BLaER1 (cell line): ENCODE data around the gene ZNF267.
"Not testable (repeated sequence)": the region's sequence is repeated elsewhere in the genome, so short reads cannot be mapped to it uniquely, and the experiment has no call there.

Experiments used
- H3K27ac ChIP-seq: shearing (Covaris generic); formaldehyde crosslinking; 2 replicates; pipeline ENCODE4 v1.8.1; 2022
- H3K27me3 ChIP-seq: shearing (Covaris generic); formaldehyde crosslinking; 2 replicates; pipeline ENCODE4 v1.8.1; 2022
- H3K36me3 ChIP-seq: shearing (Covaris generic); formaldehyde crosslinking; 2 replicates; pipeline ENCODE4 v1.8.1; 2022
- H3K4me1 ChIP-seq: shearing (Covaris generic); formaldehyde crosslinking; 2 replicates; pipeline ENCODE4 v1.8.1; 2022
- H3K4me2 ChIP-seq: shearing (Covaris generic); formaldehyde crosslinking; 2 replicates; pipeline ENCODE4 v1.8.1; 2022
- H3K4me3 ChIP-seq: shearing (Covaris generic); formaldehyde crosslinking; 2 replicates; pipeline ENCODE4 v1.8.1; 2022
- H3K9ac ChIP-seq: shearing (Covaris generic); formaldehyde crosslinking; 2 replicates; pipeline ENCODE4 v1.8.1; 2022
- H3K9me3 ChIP-seq: shearing (Covaris generic); formaldehyde crosslinking; 2 replicates; pipeline ENCODE4 v1.8.1; 2022
- H4K20me1 ChIP-seq: shearing (Covaris generic); formaldehyde crosslinking; 2 replicates; pipeline ENCODE4 v1.8.1; 2022
- Cebpa-rat ChIP-seq: shearing (Covaris generic); IDR thresholded peaks from 2 replicates; pipeline ENCODE4 v1.8.1; 2022

Gene ZNF267

GRCh38 chr16:31899505-31899904 lies 25.9 kb downstream of the ZNF267 start:
- H3K36me3 ChIP-seq, result peaks cover 73% of the 10 kb centered on the region
- H3K27ac ChIP-seq, result no peak overlapping the region

GRCh38 chr16:31904571-31904970 lies 31.0 kb downstream of the ZNF267 start:
- H3K9me3 ChIP-seq, result peaks cover 91% of the 10 kb centered on the region
- H3K4me2 ChIP-seq, H3K27ac ChIP-seq, H3K27me3 ChIP-seq, H4K20me1 ChIP-seq, H3K9ac ChIP-seq, H3K4me1 ChIP-seq, H3K4me3 ChIP-seq: not testable (repeated sequence)
- peaks cover 65% of the 10 kb centered on the region for H3K36me3 ChIP-seq

More at GRCh38 chr16:31899505-31899904, 25.9 kb downstream of the ZNF267 start:
- H3K27me3 ChIP-seq, result no peaks in the 10 kb centered on the region
- H3K4me1 ChIP-seq, result peaks cover 5% of the 10 kb centered on the region; the same call in 1 of the 2 replicates
- no peak overlapping the region for H3K4me3 ChIP-seq
- no peak for TF ChIP-seq Cebpa-rat
- H4K20me1 ChIP-seq, result no peaks in the 10 kb centered on the region
- H3K9me3 ChIP-seq, result peaks cover 91% of the 10 kb centered on the region
- no peak overlapping the region for H3K4me2 ChIP-seq
- no peak overlapping the region for H3K9ac ChIP-seq

- no peak overlapping the region for H3K9ac ChIP-seq
- no peaks in the 10 kb centered on the region; the same call in 1 of the 2 replicates for H4K20me1 ChIP-seq
- peaks cover 97% of the 10 kb centered on the region for H3K36me3 ChIP-seq
- H3K9me3 ChIP-seq, result peaks cover 99% of the 10 kb centered on the region
- H3K4me1 ChIP-seq, result no peaks in the 10 kb centered on the region
- H3K4me2 ChIP-seq, result no peak overlapping the region
- H3K27me3 ChIP-seq, result no peaks in the 10 kb centered on the region
- no peak for TF ChIP-seq Cebpa-rat
- no peak overlapping the region for H3K27ac ChIP-seq
- peak overlapping the region; percentile 47 for H3K4me3 ChIP-seq
These were observed 40.1 kb downstream of the ZNF267 start for GRCh38 chr16:31913668-31914067.

DNA sequence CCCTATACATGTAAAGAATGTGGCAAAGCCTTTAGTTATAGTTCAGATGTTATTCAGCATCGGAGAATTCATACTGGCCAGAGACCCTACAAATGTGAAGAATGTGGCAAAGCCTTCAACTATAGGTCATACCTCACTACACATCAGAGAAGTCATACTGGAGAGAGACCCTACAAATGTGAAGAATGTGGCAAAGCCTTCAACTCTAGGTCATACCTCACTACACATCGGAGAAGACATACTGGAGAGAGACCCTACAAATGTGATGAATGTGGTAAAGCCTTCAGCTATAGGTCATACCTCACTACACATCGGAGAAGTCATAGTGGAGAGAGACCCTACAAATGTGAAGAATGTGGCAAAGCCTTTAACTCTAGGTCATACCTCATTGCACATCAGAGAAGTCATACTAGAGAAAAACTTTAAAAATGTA lies 42.5 kb downstream of the ZNF267 start:
- Histone ChIP-seq H3K9me3 (peaks cover 100% of the 10 kb centered on the region), H3K27me3 (no peaks in the 10 kb centered on the region), H4K20me1 (no peaks in the 10 kb centered on the region; the same call in 1 of the 2 replicates), H3K4me3 (peak overlapping the region; percentile 47), H3K4me2 (no peak overlapping the region), H3K9ac (no peak overlapping the region), H3K27ac (no peak overlapping the region), H3K4me1 (no peaks in the 10 kb centered on the region), H3K36me3 (peaks cover 98% of the 10 kb centered on the region)
- no peak for TF ChIP-seq Cebpa-rat

DNA sequence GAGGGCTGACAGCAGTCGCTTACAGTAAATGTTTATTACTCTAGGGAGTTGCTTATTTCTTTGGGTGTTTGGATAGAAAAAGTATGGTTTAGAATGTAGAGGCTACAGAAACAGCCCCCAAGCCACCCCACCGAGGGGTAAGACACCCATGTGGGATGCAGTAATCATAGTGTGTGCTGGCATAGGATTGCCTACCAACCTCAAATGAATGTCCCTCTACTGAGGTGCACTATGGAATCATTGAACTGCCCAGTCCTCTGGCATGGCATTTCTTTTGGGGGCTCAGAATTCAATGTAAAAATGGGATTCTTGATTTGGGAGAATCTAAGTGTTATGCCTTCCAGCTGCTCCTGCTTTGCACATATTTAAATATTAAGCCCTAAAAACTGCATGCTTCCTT lies 46.8 kb downstream of the ZNF267 start:
- Histone ChIP-seq H3K4me2 (no peak overlapping the region), H3K27ac (no peak overlapping the region), H3K4me1 (no peaks in the 10 kb centered on the region), H3K9me3 (peaks cover 94% of the 10 kb centered on the region), H3K36me3 (peaks cover 63% of the 10 kb centered on the region), H3K4me3 (no peak overlapping the region), H3K27me3 (no peaks in the 10 kb centered on the region), H3K9ac (no peak overlapping the region), H4K20me1 (no peaks in the 10 kb centered on the region)
- no peak for TF ChIP-seq Cebpa-rat

DNA sequence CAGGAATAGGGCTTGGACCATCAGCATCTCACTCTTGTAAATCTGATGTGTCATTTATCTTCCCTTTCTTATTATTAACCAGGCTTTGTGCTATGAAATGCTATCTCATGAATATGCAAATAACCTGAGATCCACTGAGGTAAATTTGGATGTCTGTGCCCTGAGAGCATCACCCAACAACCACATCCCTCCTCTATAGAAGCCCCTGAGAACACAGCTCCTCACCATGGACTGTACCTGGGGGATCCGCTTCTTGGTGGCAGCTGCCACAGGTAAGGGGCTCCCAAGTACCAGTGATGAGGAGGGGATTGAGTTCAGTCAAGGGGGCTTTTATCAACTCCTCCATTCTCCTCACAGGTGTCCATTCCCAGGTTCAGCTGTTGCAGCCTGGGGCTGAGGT lies 78.2 kb downstream of the ZNF267 start:
- not testable (repeated sequence) for H3K27me3 ChIP-seq, H3K4me3 ChIP-seq, H3K4me1 ChIP-seq, H4K20me1 ChIP-seq, H3K4me2 ChIP-seq, H3K36me3 ChIP-seq, H3K9me3 ChIP-seq, H3K27ac ChIP-seq, H3K9ac ChIP-seq

DNA sequence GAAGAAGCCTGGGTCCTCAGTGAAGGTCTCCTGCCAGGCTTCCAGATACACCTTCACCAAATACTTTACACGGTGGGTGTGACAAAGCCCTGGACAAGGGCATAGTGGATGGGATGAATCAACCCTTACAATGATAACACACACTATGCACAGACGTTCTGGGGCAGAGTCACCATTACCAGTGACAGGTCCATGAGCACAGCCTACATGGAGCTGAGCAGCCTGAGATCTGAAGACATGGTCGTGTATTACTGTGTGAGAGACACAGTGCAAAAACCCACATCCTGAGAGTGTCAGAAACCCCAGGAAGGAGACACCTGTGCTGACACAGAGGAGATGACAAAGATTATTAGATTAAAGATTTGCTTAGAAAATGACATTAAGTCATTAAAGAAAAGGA lies 78.6 kb downstream of the ZNF267 start:
- not testable (repeated sequence) for H3K27me3 ChIP-seq, H3K4me1 ChIP-seq, H3K4me3 ChIP-seq, H4K20me1 ChIP-seq, H3K4me2 ChIP-seq, H3K9me3 ChIP-seq, H3K27ac ChIP-seq, H3K9ac ChIP-seq, H3K36me3 ChIP-seq

- not testable (repeated sequence) for H3K4me2 ChIP-seq, H3K9me3 ChIP-seq, H3K4me3 ChIP-seq, H4K20me1 ChIP-seq, H3K36me3 ChIP-seq, H3K27me3 ChIP-seq, H3K4me1 ChIP-seq, H3K9ac ChIP-seq, H3K27ac ChIP-seq
These were observed 82.6 kb downstream of the ZNF267 start for GRCh38 chr16:31956221-31956620.

DNA sequence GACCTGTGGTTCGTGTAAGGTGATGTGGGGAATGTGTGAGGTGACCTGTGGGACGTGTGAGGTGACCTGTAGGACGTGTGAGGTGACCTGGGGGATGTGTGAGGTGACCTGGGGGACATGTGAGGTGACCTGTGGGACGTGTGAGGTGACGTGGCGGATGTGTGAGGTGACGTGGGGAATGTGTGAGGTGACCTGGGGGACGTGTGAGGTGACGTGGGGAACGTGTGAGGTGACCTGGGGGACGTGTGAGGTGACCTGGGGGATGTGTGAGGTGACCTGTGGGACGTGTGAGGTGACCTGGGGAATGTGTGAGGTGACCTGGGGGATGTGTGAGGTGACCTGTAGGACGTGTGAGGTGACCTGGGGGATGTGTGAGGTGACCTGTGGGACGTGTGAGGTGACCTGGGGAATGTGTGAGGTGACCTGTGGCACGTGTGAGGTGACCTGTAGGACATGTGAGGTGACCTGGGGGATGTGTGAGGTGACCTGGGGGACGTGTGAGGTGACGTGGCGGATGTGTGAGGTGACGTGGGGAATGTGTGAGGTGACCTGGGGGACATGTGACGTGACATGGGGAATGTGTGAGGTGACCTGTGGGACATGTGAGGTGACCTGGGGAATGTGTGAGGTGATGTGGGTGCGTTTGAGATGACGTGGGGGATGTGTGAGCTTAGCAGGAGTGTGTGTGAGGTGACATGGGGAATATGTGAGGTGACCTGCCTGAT lies 86.7 kb downstream of the ZNF267 start:
- not testable (repeated sequence) for H3K4me3 ChIP-seq, H3K9me3 ChIP-seq, H3K9ac ChIP-seq, H3K4me1 ChIP-seq, H3K4me2 ChIP-seq, H4K20me1 ChIP-seq, H3K36me3 ChIP-seq, H3K27me3 ChIP-seq, H3K27ac ChIP-seq
